DMS114 treated with DMSO at 0.1 percent for 48 hours (cell line): ENCODE data around the gene PCGF6.
"Not testable (repeated sequence)": the region's sequence is repeated elsewhere in the genome, so short reads cannot be mapped to it uniquely, and the experiment has no call there.

Experiments
- DNase-seq: peaks from one replicate; lab custom pipeline; 2025; ENCODE audit not compliant: unreplicated experiment; lab: John Stamatoyannopoulos, UW

The PCGF6 gene

DNA sequence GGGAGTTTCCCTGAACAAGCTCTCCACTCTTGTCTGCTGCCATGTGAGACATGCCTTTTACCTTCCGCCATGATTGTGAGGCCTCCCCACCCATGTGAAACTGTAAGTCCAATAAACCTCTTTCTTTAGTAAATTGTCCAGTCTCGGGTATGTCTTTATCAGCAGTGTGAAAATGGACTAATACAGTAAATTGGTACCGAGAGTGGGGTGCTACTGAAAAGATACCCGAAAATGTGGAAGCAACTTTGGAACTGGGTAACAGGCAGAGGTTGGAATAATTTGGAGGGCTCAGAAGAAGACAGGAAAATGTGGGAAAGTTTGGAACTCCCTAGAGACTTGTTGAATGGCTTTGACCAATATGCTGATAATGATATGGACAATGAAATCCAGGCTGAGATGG lies 92.0 kb downstream of the PCGF6 start:
- not testable (repeated sequence) for DNase-seq

DNA sequence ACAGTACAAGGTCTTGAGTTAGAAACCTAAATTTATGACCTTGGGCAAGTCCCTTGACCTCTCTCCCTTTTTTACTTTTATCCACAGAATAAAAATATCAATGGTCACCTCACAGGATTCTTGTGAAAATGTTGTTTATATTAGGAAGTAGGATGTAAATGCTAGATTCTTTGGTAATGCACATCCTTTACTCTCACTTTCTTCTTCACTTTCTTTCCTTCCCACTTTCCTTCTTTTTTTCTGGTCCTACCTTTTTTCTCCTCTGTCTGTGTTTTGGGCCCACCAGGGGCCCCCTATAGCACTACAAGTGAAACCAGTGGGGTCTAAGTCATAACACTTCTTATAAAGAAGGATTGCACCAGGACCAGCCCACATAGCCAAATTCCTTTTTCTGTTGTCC lies 93.1 kb downstream of the PCGF6 start:
- DNase-seq = no peak

DNA sequence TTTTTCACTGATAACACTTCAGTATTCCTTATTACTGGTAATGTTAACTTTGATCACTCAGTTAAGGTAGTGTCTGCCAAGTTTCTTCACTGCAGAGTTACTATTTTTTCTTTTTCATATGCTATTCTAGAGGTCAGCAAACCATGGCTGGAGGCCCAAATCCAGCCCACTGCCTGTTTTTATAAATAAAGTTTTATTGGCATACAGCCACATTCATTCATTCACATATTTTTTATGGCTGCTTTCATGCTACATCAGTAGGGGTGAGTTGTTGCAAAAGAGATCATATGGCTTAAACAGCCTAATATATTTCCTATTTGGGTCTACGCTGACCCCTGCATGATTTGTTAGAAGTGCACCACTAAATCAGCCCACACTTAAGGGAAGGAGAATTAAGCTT lies 94.3 kb downstream of the PCGF6 start:
- no peak for DNase-seq

DNA sequence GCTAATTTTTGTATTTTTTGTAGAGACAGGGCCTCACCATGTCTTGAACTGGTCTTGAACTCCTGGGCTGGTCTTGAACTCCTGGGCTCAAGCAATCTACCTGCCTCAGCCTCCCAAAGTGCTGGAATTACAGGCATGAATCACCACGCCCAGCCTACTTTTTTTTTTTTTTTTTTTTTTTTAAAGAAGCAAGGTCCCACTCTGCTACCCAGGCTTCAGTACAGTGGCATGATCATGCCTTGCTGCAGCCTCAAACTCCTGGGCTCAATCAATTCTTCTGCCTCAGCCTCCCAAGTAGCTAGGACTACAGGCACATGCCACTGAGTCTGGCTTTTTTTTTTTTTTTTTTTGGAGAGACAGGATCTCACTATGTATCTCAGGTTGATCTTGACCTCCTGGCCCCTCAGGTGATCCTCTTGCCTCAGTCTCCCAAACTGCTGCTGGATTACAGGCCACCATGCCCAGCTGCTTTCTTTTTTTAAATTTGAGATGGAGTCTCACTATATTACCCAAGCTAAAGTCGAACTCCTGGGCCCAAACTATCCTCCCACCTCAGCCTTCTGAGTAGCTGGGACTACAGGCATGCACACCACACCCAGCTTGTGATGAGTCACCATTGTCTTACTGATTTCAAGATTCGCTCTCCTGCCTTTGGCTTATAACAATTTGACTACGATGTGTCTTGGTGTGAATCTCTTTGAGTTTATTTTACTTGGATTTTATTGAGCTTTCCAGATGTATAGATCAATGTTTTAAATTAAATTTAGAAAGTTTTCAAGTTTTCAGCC lies 96.2 kb downstream of the PCGF6 start:
- DNase-seq = no peak

DNA sequence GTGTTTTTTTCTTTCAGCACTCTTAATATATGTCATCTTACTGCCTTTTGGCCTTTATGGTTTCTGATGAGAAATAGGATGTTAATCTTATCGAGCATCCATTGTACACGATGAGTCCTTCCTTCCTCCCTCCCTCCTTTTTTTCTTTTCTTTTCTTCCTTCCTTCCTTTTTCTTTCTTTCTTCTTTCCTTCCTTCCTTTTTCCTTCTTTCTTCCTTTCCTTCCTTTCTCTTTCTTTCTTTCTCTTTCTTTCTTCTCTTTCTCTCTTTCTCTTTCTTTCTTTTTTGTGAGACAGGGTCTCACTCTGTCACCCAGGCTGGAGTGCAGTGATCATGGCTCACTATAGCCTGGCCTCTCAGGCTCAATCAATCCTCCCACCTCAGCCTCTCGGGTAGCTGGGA lies 96.8 kb downstream of the PCGF6 start:
- DNase-seq = no peak
